DMS 273 treated with DMSO at 0.1 percent for 48 hours (cell line): ENCODE data around the gene APH1A.
"Not testable (repeated sequence)": the region's sequence is repeated elsewhere in the genome, so short reads cannot be mapped to it uniquely, and the experiment has no call there.

Source experiments
- DNase-seq: peaks from one replicate; lab custom pipeline; 2025; lab: John Stamatoyannopoulos, UW

Gene APH1A

DNA sequence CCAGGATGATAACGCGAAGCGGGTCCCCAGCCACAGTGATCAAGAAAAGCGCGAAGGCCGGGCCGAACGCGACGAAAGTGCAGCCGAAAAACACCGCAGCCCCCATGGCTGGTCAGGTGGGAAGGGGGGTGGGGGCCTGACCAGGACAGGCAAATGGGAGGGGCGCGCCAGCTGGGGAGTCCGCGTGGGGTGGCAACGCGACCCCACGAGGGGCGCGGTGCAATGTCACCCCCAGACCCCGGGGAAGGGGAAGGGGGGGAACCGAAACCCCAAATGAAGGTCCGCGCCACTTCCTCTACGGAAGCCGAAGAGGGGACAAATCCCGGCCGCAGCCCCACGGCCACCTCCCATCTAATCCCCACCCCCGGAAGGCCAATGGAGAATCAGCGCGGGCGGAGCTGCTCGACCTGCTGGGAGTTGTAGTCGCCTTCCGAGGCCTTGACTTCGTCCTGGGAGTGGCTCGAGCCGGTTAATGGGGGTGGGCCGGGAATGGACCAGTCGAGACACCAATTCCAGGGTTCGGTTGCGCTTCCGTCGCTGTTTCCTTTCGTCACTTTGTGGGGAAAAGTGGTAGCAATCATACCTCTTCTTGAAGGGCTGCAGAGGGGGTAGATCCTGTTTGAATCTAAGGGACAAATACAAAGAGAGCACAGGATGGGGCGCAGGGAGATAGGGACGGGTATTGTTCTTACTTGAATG, at the start of gene APH1A:
APH1A (minus strand) TSS at position 312 of the 699 bp plus-strand sequence; CDS start at position 106, 206 bp downstream.
- peak; percentile 90 for DNase-seq

DNA sequence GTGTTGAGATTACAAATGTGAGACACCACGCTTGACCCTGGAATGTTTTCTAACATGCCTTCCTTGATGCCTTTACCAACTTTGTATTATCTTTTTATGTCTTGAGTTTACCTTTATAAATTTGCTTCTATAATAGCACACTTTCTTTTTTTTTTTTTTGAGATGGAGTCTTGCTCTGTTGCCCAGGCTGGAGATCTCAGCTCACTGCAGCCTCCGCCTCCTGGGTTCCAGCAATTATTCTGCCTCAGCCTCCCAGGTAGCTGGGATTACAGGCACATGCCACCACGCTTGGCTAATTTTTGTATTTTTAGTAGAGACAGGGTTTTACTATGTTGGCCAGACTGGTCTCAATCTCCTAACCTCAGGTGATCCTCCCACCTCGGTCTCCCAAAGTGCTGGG, 45.9 kb upstream of the APH1A start:
- DNase-seq, result not testable (repeated sequence)

DNA sequence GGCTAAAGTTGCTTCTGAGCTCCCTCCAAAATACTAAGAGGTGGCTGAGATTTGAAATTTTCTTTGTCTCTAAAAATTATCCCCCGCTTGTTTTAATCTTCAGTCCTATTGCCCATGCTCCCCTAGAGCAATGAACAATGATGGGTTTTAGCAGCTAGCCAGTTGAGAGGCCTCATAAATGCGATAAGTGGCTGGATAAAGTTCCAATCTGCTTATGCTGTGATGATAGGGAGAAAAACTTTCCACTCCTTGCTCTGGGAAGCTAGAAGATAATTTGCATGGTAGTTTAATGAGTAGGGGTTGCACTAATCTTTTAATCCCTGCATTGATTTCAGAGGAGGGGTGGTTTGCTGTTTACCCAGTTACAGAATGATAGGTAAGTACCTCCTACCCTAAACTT, 42.9 kb upstream of the APH1A start:
- no peak for DNase-seq

DNA sequence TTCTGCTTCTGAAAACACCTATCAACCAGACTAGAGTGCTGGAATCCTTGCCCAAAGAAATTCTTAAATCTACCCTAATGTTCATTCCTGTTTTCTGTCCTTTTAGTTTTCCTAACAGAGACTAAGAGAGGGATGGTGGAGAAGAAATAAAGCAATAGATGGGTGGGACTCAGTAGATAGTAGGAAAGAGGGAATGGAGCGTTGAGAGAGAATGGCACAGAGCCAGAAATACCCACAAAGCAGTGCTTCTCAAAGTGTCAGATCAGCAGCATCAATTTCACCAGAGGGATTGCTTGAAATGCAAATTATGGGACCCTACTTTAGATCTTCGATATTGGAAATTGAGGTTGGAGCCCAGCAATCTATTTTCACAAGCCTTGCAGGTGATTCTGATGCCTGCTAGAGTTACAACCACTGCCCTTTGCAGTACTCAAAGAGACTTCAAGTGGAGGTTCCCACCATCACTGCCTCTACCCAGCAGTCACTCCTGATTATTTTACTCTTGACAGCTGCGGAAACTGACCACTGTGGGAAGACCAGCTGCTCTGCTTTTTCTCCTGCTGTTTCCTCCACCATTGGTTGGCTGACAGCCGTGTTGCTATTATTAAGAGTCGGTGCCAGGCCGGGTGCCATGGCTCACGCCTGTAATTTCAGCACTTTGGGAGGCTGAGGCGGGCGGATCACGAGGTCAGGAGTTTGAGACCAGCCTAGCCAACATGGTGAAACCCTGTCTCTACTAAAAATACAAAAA, 41.1 kb upstream of the APH1A start:
- peak; percentile 95 for DNase-seq

DNA sequence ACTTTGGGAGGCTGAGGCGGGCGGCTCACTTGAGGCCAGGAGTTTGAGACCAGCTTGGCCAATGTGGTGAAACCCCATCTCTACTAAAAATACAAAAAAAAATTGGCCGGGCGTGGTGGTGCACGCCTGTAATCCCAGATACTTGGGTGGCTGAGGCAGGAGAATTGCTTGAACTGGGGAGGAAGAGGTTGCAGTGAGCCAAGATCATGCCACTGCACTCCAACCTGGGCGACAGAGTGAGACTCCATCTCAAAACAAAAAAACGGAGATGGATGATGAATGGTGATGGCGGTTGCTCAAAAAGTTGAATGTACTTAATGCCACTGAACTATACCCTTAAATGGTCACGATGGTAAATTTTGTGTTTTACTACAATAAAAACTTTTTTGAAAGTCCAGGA, 39.8 kb upstream of the APH1A start:
- DNase-seq, result not testable (repeated sequence)

DNA sequence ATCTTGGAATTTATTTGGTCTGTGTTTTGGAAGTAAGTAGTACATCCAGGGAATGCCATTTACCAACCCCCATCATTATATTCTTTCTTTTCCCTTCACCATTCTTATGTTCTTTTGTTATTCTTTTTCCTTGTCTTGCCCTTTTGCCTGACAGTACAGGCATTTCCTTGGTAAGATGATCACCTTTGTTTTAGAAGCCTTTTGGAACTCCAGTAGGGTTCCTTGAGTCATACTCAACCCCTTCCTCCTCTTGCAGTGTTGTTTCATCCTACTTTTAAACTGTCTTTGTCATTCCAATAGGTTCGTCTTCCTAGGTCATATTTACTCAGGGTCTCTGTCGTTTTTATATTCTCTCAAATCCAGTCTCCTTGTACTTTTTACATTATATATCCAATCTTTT, 34.1 kb upstream of the APH1A start:
- no peak for DNase-seq

DNA sequence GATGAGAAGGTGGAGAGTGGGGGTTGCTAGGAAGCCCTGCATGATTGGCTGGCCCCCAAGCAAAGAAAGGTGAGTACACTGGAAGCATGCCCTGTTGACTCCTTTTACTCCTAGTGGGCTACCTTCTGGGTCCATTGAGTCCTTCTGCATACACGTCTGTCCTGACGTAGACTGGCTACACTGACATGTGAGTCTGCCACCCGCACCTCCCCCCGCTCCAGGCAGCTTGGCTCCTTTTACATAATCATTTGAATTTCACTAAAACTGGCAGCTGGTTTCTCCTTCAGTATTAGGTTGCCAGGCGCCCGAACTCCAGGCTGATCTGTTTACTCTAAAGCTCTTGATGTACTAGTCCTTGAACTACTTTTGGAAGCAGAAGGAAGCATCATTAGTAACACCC, 33.5 kb upstream of the APH1A start:
- DNase-seq, result peak; percentile 11

DNA sequence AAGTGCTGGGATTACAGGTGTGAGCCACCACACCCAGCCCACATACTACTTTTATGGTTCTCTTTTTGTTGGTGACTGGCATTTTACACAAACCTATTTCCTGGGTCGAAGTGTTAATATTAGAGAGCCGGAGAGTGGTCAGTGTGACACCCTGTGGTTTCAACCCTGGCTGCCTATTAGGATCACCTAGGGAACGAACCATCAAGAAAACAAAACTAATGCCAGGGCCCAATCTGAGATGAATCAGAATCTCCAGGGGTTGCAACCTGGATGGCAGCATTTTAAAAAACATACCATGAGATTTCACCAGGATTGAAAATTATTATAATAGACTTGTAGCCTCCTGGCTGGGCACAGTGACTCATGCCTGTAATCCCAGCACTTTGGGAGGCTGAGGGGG, 30.9 kb upstream of the APH1A start:
- no peak for DNase-seq

DNA sequence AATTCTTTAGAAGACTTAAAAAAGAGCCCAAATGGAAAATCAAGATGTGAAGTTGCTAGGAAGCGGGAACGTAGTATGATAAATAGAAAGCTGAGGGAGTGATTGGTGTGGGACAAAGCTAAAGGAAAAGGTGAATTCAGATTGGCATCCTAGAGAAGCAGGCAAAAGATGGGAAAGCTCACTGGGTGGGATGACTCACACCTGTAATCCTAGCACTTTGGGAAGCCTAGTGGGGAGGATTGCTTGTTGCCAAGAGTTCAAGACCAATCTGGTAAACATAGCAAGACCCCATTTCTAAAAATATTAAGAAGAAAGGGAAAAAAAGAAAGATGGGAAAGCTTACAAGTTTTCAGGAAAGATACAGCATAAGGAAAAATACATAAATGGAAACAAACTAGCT, 26.7 kb upstream of the APH1A start:
- DNase-seq, result no peak

DNA sequence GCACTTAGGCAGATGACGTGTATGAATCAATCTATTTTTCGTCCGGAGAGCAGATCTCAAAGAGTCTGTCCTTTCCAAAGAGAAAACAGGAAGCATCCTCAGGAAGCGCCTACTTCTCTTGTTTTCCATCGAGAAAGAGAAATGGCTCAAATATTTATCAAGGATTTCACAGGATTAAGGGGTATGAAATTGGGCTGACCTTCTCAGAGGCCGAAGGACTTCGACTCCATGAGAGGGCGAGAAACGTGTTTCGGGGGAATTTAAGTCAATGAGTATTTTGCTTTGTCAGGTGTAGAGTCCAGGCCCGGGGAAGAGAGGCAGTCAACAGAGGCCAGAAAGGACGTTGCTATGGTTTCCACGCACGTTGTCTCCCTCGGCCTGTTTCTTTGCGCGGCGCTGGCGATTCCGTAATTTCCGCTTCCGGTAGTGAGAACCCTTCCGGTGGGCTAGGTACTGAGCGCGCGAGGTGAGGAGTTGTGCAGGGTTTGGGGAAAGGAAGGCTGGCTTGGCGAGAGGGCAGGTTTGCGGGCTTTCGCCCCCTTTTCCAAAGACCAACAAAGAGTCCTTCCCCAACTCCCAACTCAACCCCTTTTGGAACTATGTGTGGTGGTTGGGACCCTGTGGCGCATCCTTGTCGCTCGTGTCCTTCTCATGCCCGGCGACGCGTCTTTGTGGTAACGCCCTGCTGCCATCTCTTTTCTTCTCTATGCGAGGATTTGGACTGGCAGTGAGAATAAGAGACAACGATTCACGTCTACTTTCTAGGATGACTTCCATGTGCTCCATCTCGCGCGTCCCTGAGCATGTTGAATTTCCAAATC, 24.8 kb upstream of the APH1A start, which contains the start of gene MRPS21:
MRPS21 (plus strand) TSS at position 429 of the 821 bp plus-strand sequence. CDS start 506 bp downstream, outside the sequence.
- DNase-seq, result peak; percentile 82

DNA sequence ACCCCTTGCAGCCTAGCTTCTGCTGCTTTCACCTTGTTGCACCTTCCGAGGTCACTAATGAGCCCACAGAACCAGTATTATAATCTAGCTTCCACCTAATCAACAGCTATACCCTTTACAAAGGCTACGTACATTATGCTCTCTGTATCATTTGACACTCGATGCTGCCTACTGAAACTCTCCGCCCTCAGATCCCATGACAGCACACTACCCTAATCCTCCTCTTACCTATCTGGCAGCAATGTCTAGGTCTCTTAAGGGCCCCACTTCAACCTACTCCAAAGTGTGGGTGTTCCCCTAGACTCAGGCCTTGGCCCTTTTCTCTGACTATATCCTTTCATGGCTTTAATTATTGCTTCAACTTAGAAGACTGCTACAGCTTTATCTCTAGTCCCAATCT, 20.0 kb upstream of the APH1A start:
- DNase-seq, result no peak

DNA sequence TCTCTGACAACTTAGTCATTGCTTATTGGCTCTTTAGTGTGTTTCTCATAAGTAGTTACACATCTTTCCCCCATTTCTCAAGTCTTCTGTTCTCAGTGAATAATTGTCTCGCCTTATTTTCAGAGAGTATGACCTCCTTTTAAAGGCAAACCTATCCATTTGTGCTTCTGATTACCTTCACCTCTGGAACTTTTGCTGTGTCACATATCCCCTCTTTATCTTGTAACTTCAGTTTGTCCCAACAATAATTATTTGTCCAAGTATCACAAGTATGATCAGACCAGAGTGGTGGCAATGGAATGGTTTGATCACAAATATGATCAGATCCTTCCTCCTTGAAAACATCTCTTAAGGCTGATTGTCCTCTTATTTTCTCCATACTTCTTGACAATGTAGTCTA, 19.6 kb upstream of the APH1A start:
- no peak for DNase-seq

DNA sequence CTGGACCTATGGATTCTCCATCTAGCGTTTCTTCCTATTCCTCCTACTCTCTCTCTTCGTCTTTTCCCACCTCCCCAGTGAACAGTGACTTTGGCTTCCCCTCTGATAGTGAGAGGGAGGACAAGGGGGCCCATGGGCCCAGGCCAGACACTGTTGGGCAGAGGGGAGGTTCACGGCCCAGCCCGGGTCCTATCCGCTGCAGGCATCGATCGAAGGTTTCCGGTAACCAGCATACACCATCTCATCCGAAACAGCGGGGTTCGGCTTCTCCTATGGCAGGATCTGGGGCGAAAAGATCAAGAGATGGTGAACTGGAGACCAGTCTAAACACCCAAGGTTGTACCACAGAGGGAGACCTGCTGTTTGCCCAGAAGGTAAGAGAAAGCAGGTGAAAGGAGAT, 14.4 kb upstream of the APH1A start:
- no peak for DNase-seq

DNA sequence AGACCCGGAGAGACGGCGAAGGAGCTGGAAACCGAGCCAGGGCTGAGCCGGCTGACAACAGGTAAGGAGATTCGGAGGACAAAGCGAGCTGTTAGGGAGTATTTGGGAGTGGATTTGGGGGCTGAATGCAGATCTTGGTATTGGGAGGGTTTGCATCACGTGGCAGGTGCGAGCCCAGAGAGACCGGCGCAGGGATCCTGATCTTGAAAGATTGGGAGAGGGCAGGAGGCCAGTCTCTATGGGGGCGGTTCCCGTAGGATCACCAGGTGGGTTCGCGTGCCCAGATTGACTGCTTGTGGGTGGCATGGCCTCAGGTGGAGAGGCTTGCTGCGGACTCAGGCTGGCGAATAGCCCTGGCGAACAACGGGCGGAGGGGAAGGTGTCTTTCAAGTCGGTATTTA, 13.7 kb upstream of the APH1A start:
- DNase-seq, result no peak

DNA sequence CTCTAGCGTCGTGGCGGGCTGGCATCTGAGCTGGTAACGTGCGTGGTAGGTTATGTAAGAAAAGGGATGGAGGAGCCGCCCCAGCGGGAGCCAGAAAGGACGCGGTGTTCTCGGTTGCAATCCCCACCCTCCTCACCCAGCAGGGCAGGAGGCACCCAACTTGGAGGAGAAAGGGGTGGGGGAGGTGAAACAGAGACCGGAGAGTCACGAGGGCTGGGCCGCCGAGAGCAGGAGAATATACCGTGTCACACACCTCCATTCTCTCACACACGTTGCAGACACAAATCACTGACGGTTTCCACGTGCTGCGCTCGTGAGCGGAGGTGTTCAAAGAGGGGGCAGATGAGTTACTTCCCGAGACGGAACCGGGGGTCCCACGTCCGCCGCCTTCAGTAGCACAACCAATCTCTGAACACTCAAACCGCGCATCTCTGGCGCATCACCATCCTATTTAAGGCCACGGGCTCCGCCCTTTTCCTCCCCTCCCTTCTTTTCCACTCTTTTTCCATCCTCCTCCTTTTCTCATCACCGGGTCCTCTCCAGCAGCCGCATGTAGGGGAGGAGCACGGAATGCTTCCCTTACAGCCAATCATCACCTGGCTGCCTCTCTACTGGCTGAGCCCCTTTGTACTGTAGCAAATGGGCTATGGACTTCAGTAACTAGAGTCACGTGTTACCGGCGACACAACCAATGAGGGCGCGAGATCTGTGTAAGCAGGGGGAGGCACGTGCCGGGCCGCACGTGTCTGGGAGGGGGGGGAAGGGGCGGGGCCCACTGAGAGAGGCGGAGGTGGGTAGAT, 13.1 kb upstream of the APH1A start, which contains the start of gene CIART:
CIART (plus strand) TSS at position 797 of the 800 bp plus-strand sequence. CDS start 714 bp downstream, outside the sequence.
- DNase-seq, result peak; percentile 99

DNA sequence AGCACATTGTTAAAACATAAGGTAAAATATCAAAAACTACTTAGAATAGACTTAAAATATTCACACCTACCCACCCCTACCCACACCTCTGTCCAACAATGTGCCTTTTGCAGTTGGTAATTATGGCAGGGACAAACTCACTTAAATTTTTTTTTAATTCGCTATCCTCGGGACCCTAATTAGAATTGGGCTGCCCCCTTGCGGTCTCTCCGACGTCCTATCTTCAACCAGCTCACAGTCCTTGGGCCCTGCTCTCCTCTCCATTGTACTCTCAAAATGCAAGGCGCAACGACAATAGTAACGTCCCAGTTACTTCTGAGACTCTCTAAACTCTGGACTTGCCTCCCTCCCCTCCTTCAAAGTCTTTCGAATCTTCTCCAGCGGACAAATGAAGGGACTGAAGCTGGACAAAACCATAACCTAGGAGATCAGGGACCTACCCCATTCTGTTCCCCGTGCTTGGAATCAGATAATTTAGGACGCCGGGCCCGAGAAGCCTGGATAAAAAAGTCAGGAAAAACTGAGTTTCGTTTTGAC, 12.5 kb upstream of the APH1A start:
- peak; percentile 71 for DNase-seq

DNA sequence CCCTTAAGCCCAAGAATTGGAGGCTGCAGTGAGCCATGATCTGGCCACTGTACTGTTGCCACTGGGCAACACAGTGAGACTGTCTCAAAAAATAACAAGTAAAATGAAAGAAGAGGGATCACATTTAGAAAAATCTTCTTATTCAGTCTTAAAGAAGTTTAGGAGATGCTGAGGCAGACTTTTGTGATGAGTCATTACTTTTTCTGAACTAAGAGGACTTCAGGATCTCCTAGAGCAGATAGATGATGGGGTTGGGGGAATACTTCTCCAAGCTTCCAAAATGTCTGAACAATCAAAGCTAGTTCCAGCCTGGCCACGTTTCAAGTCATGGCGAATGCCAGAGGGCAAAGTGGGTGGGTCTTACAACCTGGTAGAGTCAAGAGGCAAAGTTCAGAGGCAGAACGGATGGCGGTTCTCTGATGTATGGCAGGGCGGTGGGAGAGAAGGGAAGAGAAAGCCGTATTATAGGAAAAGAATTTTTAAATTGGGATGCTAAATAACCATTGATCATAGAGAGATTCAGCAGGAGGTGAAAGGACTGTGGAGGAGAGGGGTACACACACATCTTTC, 11.4 kb upstream of the APH1A start:
- DNase-seq, result no peak

DNA sequence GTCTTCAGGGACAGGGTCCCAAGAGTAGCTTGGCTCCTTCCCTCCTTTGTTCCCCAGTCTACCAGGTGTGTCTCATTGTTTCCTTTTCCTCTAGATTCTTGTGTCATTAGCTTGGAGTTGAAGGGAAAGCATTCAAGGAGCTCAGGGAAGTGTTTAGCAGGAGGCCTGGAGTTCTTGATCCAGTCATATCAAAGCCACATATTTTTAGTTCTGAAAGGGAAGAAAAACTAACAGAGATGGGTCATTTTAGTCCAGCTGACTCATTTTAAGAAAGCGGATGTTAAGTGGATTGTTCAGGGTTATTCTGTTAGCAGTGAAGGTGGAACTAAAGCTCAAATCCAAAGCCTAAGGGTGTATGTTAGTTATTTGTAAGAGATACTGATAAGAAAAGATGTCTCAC, 4.5 kb upstream of the APH1A start:
- DNase-seq, result no peak

DNA sequence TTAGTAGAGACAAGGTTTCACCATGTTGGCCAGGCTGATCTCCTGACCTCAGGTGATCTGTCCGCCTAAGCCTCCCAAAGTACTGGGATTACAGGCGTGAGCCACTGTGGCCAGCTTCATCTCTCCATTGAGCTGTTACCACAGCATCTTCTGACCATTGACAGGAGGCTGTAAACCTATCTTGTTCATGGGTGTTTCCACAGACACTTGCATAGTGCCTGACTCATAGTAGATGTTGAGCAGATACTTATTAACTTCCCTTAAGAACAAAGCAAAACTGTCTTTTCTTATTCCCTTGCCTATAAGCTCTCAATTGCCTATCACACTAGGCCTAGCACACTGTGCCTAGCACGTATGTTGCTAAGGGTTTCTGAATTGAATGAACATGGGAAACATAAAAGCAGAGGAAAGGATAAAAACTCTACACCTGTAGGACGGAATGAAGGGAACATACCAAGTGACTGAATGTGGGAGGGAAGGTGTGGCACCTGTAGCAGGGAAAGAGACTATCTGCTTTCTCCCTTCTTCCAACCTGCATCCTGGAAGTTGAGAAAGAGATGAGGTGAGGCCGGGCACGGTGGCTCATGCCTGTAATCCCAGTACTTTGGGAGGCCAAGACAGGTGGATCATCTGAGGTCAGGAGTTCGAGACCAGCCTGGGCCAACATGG, 2.6 kb upstream of the APH1A start:
- no peak for DNase-seq

DNA sequence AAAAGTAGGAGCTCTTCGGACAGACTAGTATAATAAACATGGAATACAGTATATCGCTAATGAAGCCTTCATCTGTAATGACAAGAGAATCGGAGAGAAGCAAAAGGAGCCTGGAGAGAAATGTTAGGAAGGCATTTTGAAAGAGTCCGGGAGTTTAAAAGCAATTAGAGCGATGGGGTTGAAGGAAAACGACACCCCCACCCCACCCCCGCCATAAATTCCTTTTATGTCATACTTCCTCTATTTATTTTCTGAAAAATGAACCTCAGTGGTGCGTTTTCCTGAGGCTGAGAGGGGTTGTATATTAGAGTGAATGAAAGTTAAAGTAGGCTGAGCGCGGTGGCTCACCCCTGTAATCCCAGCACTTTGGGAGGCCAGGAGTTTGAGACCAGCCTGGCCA, 635 bp upstream of the APH1A start:
- DNase-seq, result no peak

DNA sequence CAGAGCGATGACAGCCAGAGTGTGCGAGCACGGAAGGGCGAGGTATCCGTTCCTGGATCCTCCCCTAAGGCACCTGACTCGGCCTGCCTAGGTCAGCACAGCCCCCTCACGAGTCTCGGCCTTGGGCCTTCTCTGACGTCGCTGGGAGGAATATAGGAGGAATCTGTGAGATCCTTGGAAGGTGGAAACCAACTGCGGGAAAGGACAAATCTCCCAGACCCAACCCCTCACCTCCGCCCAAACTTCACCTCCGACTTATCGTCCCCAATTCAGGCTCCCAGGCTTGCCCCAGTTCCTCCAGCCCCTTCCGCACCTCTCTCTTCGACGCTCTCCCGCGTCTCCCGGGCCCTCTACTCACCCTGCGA, 494 bp downstream of the APH1A start:
- DNase-seq, result no peak
